ENCODE data around the gene TUBB8B.
"Not testable (repeated sequence)": the region's sequence is repeated elsewhere in the genome, so short reads cannot be mapped to it uniquely, and the experiment has no call there.

TUBB8B gene

DNA sequence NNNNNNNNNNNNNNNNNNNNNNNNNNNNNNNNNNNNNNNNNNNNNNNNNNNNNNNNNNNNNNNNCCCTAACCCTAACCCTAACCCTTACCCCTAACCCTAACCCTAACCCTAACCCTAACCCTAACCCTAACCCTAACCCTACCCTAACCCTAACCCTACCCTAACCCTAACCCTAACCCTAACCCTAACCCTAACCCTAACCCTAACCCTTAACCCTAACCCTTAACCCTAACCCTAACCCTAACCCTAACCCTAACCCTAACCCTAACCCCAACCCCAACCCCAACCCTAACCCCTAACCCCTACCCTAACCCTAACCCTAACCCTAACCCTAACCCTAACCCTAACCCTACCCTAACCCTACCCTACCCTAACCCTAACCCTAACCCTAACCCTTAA is 39.5 kb downstream of the TUBB8B start:
- not testable (repeated sequence) for H3K4me1 ChIP-seq (ENCODE audit: control insufficient read depth, insufficient read depth, low read length); H3K4me3 ChIP-seq (ENCODE audit: low read length); H3K36me3 ChIP-seq (ENCODE audit: control insufficient read depth, insufficient read depth, low read length); H3K27me3 ChIP-seq (ENCODE audit: control insufficient read depth, insufficient read depth, low read length); H3K9ac ChIP-seq (ENCODE audit: low read length); H3K27ac ChIP-seq (ENCODE audit: low read depth, low read length)

Measured in rectal smooth muscle tissue (tissue), 1 donor.